ENCODE results near the gene RNF220.
"Not testable (repeated sequence)": the region's sequence is repeated elsewhere in the genome, so short reads cannot be mapped to it uniquely, and the experiment has no call there.

The RNF220 gene

DNA sequence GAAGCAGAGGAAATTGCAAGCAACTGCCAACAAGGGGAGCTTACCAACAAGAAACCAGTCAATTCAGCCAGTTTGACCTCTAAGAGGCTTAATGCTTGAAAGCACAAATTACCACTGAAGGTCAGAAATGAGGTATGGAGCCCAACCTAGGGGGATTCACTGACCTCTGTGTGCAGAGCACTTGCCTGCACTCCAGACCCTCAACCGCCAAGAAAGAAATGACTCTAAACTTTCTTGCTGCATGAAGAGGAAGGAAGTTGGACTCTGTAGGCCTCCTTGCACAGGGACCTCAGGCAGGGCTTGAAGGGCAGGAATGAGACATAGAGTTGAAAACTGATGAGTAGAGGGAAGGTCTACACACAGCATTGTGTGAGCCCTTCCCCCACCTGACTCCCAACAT is 279.5 kb downstream of the RNF220 start:
- DNase-seq: no peak

DNA sequence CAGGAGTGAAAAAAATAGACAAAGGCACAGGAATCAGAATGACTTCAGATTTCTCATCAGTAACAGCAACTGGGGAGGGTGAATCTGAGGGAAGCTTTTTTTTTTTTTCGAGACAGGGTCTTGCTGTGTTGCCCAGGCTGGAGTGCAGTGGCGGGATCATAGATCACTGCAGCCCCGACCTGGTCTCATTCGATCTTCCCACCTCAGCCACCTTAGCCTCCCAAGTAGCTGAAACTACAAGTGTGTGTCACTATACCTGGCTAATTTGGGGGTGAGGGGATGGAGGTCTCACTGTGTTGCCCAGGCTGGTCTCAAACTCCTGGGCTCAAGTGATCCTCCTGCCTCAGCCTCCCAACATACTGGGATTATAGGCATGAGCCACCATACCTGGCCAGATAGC is 280.2 kb downstream of the RNF220 start:
- DNase-seq: no peak

DNA sequence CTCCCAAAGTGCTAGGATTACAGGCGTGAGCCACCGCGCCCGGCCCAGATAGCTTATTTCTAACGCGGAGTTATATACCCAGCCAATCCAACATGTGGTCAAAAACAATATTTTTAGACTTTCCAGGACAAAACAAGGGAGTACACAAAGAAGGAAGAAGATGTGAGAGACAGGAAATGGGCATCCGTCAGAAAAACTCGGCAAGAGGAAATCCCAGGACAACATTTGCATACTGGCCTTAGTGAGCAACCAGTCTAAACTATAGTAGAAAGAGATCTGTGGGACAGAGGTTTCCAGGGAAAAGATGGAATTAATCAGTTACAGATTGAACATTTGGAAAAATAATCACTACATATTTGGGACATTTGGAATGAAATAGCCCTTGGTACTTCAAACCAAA is 280.8 kb downstream of the RNF220 start:
- no peak for DNase-seq

DNA sequence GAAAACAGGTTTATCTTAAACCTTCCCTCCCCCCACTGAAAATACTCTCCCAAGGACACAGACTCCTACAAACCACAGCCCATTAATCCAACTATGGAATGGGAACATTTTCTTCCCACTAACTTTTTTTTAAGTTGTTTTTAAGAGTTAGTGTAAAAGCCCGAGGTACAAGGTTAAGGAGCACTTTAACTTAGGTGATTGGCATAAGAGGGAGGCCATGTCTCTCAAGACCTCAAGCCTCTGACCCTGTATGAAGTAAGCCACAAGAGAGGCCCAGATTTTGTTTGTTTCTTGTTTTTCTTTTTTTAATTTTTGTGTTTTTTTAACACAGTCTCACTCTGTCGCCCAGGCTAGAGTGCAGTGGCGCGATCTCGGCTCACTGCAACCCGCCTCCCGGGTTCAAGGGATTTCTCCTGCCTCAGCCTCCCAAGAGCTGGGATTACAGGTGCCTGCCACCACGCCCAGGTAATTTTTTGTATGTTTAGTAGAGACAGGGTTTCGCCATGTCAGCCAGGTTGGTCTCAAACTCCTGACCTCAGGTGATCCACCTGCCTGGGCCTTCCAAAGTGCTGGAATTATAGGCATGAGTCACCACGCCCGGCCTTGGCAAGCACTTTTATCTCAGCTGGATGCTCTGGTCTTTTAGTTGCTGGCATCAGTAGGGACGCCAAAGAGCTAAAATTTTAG is 283.8 kb downstream of the RNF220 start:
- no peak for DNase-seq

DNA sequence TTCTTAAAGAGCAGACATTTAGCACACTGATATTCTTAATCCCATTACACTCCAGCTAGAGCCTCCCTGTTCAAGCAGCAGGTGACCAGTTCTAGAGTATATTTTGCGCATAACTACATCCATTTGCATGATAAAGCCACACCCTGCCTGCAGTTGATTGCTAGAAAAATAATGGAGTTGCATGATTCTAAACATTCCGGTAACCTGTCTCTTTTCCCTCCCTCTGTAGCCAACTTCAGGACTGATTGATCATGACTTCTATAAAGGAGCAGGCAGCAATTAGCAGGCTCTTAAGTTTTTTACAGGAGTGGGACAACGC is 284.4 kb downstream of the RNF220 start:
- no peak for DNase-seq

DNA sequence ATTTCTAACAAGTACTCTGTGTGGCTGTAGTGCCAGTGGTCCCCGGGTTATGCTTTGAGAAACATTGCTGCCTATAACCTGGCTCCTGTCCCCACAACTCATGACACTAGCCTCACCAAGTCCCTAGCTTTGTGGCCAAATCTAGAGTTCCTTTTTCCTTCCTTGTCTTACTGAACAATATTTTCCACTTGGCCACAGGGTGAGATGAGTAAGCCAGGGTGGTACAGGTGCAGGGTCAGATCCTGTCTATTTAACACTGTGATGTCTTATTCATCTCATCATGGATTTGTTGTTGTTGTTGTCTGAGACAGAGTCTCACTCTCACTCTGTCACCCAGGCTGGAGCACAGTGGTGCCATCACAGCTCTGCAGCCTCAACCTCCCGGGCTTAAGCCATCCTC is 288.1 kb downstream of the RNF220 start:
- no peak for DNase-seq

DNA sequence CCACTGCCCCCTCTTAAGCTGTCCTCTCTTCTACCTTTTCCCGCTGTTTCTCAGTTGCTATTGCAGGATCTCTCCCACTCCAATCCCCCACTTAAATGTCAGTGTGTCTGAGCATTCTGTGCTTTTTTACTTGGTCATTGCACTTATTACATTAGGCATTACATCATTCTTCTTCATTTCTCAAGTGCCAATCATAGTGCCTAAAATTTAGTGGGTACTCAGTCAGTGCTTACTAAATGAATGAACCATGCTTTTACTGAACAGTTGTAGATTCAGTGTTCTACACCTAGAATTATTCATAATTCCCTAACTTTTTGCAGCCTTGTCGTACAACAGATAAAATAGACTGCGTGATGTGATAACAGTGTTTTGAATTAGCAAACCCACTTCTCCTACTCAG is 288.8 kb downstream of the RNF220 start:
- DNase-seq: no peak

DNA sequence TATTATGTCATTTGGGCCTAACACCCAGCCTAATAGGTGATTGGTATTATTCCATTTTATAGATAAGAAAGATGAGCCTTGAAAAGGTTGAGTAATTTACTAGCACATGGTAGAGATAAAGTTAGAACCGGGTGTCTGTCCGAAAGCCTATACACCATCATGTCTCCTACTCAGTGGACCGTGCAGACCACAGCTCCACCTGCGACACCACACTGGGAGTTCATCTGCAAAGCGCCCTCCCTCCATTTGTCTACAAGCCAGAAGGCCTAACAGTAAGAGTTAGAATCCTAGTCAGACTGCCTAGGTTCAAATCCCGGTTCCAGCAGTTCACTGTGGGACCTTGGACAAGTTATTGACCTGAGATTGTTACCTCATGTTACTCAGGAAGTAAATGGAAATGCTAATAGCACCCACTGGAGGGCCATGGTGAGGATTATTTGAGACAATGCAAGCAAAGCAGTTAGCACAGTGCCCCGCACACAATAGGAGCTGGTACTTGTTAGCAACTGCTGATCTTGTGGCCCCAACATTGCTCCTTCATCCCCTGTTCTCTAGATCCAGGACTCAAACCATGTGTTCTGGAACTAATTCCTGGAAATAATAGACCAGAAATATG is 289.9 kb downstream of the RNF220 start:
- DNase-seq: no peak

DNA sequence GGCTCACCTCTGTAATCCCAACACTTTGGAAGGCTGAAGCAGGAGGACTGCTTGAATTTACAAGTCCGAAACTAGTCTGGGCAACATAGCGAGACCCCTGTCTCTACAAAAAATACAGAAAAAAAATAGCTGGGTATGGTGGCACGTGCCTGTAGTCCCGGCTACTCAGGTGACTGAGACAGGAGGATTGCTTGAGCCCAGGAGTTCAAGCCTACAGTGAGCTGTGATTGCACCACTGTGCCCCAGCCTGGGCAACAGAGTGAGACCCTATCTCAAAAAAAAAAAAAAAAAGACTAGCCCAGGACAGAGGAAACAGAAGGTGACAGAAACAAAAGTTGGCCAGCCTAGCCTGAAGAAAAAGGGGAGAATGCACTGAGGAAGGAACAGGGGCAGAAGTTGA is 290.6 kb downstream of the RNF220 start:
- DNase-seq: no peak

DNA sequence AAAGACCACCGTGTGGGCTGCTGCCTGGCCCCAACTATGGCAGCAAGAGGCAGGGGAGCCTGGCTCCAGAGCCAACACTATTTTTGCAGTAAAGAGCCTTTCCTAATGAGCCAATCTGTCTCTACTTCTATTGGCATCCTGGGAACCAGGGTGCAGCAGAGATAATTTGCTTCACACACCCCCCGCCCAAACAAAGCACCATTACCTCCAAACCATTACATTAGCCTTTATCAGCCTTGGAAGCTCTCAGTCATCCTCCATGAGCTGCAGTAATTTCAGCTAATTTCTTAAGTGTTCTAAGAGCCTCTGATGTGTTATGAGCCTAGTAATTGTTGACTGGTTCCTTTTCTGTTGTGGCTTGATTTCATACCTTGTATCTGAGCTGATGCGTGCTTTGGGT is 291.0 kb downstream of the RNF220 start:
- DNase-seq: no peak

DNA sequence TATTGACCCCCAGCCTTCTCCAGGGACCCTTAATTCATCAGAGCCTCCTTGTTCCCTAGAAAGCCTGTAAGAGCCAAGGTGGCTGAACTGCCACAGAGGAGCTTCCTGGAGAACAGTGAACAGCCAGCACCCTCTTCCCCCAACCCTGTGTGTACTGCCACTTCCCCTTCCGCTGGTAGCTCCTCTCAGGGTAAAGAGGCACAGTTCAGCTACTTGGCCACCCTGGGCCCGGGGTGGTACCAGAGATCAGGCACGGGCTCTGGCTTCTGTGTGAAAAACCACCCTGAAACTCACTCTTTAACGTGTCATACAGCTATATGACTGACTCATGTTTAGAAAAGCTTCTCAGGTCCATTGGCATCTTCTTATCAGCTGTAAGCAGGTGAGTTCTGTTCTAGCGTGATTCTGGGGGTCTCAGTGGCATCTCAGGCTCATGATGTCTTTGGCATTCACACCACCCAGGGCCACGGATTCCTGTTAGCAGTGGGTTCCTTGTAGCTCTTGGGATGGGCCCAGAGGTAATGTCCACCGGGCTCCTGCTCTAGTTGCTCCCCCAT is 291.8 kb downstream of the RNF220 start:
- no peak for DNase-seq

DNA sequence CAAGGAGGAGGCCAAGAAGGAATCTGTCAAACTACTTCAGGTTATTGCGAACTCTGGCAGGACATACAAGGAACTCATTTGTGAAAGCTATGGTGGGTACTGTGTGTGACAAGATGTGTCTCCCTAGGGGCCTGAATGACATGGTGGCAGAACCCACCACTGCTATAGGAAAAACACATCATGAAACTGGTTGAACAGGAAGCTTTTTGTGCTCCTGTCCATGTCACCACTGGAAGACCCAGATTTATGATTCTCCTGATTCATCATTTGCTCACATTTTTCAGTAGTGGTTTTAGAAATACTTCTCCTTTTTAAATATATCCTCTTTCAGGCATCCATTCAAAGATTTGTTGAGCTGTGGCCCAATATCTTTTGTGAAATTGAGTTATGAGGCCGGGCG is 293.1 kb downstream of the RNF220 start:
- no peak for DNase-seq

DNA sequence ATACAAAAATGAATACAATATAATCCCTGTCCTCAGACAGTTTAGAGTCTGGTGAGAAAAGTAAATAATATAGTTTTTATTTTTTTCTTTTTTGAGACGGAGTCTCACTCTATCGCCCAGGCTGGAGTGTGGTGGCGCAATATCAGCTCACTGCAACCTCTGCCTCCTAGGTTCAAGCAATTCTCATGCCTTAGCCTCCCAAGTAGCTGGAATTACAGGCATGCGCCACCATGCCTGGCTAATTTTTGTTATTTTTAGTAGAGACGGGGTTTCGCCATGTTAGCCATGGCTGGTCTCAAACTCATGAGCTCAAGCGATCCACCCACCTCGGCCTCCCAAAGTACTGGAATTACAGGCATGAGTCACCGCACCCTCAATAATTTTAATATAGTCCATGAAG is 294.3 kb downstream of the RNF220 start:
- not testable (repeated sequence) for DNase-seq

DNA sequence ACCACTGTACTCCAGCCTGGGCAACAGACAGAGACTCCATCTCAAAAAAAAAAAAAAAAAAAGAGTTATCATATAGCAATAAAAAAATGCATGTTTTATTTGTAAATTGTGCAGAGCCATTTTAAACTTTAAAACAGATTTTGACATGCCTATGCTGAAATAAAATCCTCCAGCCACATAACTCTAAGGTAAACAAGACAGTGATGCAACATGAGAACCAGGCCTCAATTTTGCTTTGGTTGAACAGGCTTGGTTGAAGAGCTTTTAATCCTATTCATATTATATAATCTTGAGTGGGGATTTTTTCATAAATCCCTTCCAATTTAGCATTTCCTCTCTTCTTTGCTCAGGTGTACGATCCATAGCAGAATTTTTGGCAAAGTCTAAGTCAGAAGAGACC is 295.5 kb downstream of the RNF220 start:
- DNase-seq: no peak

DNA sequence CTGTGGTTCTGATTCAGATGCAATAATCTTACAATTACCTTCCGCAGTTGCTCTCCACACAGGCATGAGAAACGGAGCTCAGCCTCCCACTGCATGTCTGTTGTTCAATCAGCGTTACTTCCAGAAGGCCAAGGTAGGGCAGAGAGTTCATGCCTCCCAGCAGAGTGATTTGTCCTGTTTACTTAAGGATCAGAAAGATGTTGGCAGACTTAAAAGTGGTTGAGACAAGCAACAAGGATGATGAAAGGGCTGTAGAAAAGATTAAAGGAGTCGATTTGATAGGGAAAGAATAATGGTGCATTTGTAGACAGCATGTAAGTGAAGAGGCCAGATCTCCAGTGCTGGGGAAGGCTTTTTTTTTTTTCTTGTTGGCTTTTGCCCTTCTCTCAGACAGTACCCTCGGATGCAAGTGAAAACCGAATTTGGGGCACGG is 296.1 kb downstream of the RNF220 start:
- DNase-seq: no peak

Data from NCI-H1417 treated with DMSO at 0.1 percent for 48 hours (cell line).